ENCODE results near the gene ARHGEF5. TPM values are rescaled to one million over a fixed set of nuclear protein-coding genes. Genes with fewer than 3 reads are reported as not detected.
"Not testable (repeated sequence)": the region's sequence is repeated elsewhere in the genome, so short reads cannot be mapped to it uniquely, and the experiment has no call there.

Gene ARHGEF5
- polyA plus RNA-seq, 1 of the 3 experiments (the other 2 are of a cell fraction) = 0.07 TPM

DNA sequence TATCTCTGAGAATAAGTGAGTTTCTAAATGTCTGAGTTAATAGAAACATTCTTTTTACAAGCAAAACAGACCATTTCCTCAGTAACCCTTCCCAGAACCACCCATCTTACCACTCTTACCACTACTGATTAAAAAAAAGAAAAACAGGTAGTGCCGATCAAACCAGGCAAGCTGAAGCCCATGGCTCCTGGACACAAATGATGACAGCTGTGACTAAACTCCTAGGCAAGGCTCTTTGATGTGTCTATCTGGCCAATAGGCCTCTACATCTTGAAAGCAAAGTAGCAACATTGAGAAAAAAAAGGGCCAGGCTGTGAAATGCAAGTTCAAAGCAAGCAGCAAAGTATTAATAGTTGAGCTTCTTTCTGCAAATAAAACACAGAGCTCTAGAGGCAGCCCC lies 6.6 kb upstream of the ARHGEF5 start:
- H3K4me2 ChIP-seq; H3K36me3 ChIP-seq (replicated peaks in 1 of 2; ENCODE audit: control insufficient read depth in 1 of 2, insufficient read depth in 2 of 2, low read length in 1 of 2); DNase-seq; H3K4me3 ChIP-seq (ENCODE audit: low read depth in 2 of 2, low read length in 1 of 2); H3K27me3 ChIP-seq (ENCODE audit: insufficient read depth); H3K27ac ChIP-seq (ENCODE audit: low read depth in 2 of 2, low read length in 1 of 2); CTCF ChIA-PET; H3K79me2 ChIP-seq (ENCODE audit: insufficient read depth); H3K9me2 ChIP-seq; H4K20me1 ChIP-seq (ENCODE audit: insufficient read depth); H3K9me3 ChIP-seq; H3F3A ChIP-seq (replicated peaks; ENCODE audit: insufficient read depth); H3K4me1 ChIP-seq (ENCODE audit: control insufficient read depth in 1 of 2, insufficient read depth in 2 of 2, low read depth in 1 of 2, low read length in 1 of 2); H3K9ac ChIP-seq; H2AFZ ChIP-seq (ENCODE audit: low read depth); POLR2A ChIA-PET: not testable (repeated sequence)
- WGBS (ENCODE audit: low lambda C conversion rate) = no CpG with 5 or more reads among the region's 1 CpG

DNA sequence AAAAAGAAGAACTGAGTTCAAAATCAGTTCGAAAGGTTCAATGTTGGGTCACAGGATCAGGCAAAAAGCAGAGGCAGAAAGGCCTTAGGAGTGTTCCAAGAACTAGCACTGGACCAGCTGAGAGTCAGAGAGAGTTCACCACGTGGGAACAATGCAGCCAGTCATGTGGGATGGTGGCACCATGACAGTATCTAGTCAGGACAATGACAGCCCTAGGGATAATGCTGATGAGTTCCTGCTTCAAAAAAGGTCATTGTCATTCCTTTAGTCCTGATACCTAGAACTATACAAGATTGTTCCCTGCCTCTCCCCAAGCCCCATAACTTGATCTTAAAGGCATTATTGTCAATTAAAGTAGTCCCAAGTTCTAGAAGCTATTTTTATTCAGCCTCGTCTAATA lies 3.5 kb upstream of the ARHGEF5 start:
- CTCF ChIA-PET; H3K36me3 ChIP-seq (replicated peaks in 1 of 2; ENCODE audit: control insufficient read depth in 1 of 2, insufficient read depth in 2 of 2, low read length in 1 of 2); H3K4me3 ChIP-seq (ENCODE audit: low read depth in 2 of 2, low read length in 1 of 2); H3K9me2 ChIP-seq; DNase-seq; H3F3A ChIP-seq (replicated peaks; ENCODE audit: insufficient read depth); H2AFZ ChIP-seq (ENCODE audit: low read depth); POLR2A ChIA-PET; H3K4me2 ChIP-seq; H3K27ac ChIP-seq (ENCODE audit: low read depth in 2 of 2, low read length in 1 of 2); H3K9ac ChIP-seq; H3K9me3 ChIP-seq; H4K20me1 ChIP-seq (ENCODE audit: insufficient read depth); H3K79me2 ChIP-seq (ENCODE audit: insufficient read depth); H3K27me3 ChIP-seq (ENCODE audit: insufficient read depth); H3K4me1 ChIP-seq (ENCODE audit: control insufficient read depth in 1 of 2, insufficient read depth in 2 of 2, low read depth in 1 of 2, low read length in 1 of 2): not testable (repeated sequence)
- WGBS (ENCODE audit: low lambda C conversion rate) = 9% methylated on average over 2 of the region's 3 CpGs

GRCh38 chr7:144356185-144356584 lies 983 bp downstream of the ARHGEF5 start:
- H3K4me2 ChIP-seq; H3K4me1 ChIP-seq (ENCODE audit: control insufficient read depth in 1 of 2, insufficient read depth in 2 of 2, low read depth in 1 of 2, low read length in 1 of 2); H3K27ac ChIP-seq (ENCODE audit: low read depth in 2 of 2, low read length in 1 of 2); H3K36me3 ChIP-seq (replicated peaks in 1 of 2; ENCODE audit: control insufficient read depth in 1 of 2, insufficient read depth in 2 of 2, low read length in 1 of 2); H4K20me1 ChIP-seq (ENCODE audit: insufficient read depth); H3K27me3 ChIP-seq (ENCODE audit: insufficient read depth); H3K4me3 ChIP-seq (ENCODE audit: low read depth in 2 of 2, low read length in 1 of 2); H3F3A ChIP-seq (replicated peaks; ENCODE audit: insufficient read depth); H3K9ac ChIP-seq; CTCF ChIA-PET; H3K9me3 ChIP-seq; H3K79me2 ChIP-seq (ENCODE audit: insufficient read depth); H3K9me2 ChIP-seq; H2AFZ ChIP-seq (ENCODE audit: low read depth); DNase-seq; POLR2A ChIA-PET: not testable (repeated sequence)
- no CpG with 5 or more reads among the region's 6 CpGs for WGBS (ENCODE audit: low lambda C conversion rate)

- 3% methylated on average over 2 of the region's 11 CpGs for WGBS (ENCODE audit: low lambda C conversion rate)
- POLR2A ChIA-PET, DNase-seq: not testable (repeated sequence)
Observed at GRCh38 chr7:144356860-144357259, 1.7 kb downstream of the ARHGEF5 start.

DNA sequence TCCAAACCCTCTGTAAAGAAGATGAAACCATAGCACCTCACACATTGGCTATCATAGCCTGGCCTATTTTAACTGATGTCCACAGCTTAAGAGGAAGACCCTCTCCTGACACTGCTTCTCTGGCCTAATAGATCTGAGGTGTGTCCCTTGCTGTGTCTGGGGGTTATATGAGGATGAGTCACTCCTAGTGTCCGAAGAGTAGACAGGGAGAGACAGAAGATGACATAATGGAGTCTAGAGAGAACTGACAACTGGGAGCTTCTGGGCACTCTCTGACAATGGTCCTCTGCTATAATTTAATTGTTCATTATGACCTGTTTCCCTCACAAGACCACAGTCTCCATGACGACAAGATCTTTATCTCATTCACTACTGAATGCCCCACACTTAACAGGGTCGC lies 6.9 kb downstream of the ARHGEF5 start:
- no CpG with 5 or more reads among the region's 3 CpGs for WGBS (ENCODE audit: low lambda C conversion rate)
- not testable (repeated sequence) for H3K27me3 ChIP-seq (ENCODE audit: insufficient read depth)

More at GRCh38 chr7:144356860-144357259, 1.7 kb downstream of the ARHGEF5 start:
- H3F3A ChIP-seq (replicated peaks; ENCODE audit: insufficient read depth); H3K9me2 ChIP-seq; H4K20me1 ChIP-seq (ENCODE audit: insufficient read depth); H3K36me3 ChIP-seq (replicated peaks in 1 of 2; ENCODE audit: control insufficient read depth in 1 of 2, insufficient read depth in 2 of 2, low read length in 1 of 2); H3K9ac ChIP-seq; H3K9me3 ChIP-seq; H3K4me1 ChIP-seq (ENCODE audit: control insufficient read depth in 1 of 2, insufficient read depth in 2 of 2, low read depth in 1 of 2, low read length in 1 of 2); H3K4me3 ChIP-seq (ENCODE audit: low read depth in 2 of 2, low read length in 1 of 2); H3K4me2 ChIP-seq; H3K27ac ChIP-seq (ENCODE audit: low read depth in 2 of 2, low read length in 1 of 2); H3K79me2 ChIP-seq (ENCODE audit: insufficient read depth); H2AFZ ChIP-seq (ENCODE audit: low read depth); CTCF ChIA-PET; H3K27me3 ChIP-seq (ENCODE audit: insufficient read depth): not testable (repeated sequence)

GRCh38 chr7:144365523-144365922 lies 10.3 kb downstream of the ARHGEF5 start:
- CTCF ChIA-PET; POLR2A ChIA-PET; H3K4me2 ChIP-seq; H3K9ac ChIP-seq; DNase-seq; H3K9me3 ChIP-seq; H3F3A ChIP-seq (replicated peaks; ENCODE audit: insufficient read depth); H3K27ac ChIP-seq (ENCODE audit: low read depth in 2 of 2, low read length in 1 of 2); H3K27me3 ChIP-seq (ENCODE audit: insufficient read depth); H3K4me1 ChIP-seq (ENCODE audit: control insufficient read depth in 1 of 2, insufficient read depth in 2 of 2, low read depth in 1 of 2, low read length in 1 of 2); H3K36me3 ChIP-seq (replicated peaks in 1 of 2; ENCODE audit: control insufficient read depth in 1 of 2, insufficient read depth in 2 of 2, low read length in 1 of 2); H3K79me2 ChIP-seq (ENCODE audit: insufficient read depth); H2AFZ ChIP-seq (ENCODE audit: low read depth); H3K4me3 ChIP-seq (ENCODE audit: low read depth in 2 of 2, low read length in 1 of 2); H3K9me2 ChIP-seq; H4K20me1 ChIP-seq (ENCODE audit: insufficient read depth): not testable (repeated sequence)
- no CpG with 5 or more reads among the region's 6 CpGs for WGBS (ENCODE audit: low lambda C conversion rate)

More for the DNA sequence above, 6.9 kb downstream of the ARHGEF5 start:
- H2AFZ ChIP-seq (ENCODE audit: low read depth); H3K27ac ChIP-seq (ENCODE audit: low read depth in 2 of 2, low read length in 1 of 2); H3K9me3 ChIP-seq; H3K4me3 ChIP-seq (ENCODE audit: low read depth in 2 of 2, low read length in 1 of 2); H3K4me2 ChIP-seq; DNase-seq; H3F3A ChIP-seq (replicated peaks; ENCODE audit: insufficient read depth); H3K36me3 ChIP-seq (replicated peaks in 1 of 2; ENCODE audit: control insufficient read depth in 1 of 2, insufficient read depth in 2 of 2, low read length in 1 of 2); H4K20me1 ChIP-seq (ENCODE audit: insufficient read depth); CTCF ChIA-PET; H3K79me2 ChIP-seq (ENCODE audit: insufficient read depth); H3K9me2 ChIP-seq; POLR2A ChIA-PET; H3K9ac ChIP-seq; H3K4me1 ChIP-seq (ENCODE audit: control insufficient read depth in 1 of 2, insufficient read depth in 2 of 2, low read depth in 1 of 2, low read length in 1 of 2): not testable (repeated sequence)

GRCh38 chr7:144367250-144367649 lies 12.0 kb downstream of the ARHGEF5 start:
- H4K20me1 ChIP-seq (ENCODE audit: insufficient read depth); POLR2A ChIA-PET; H3K36me3 ChIP-seq (replicated peaks in 1 of 2; ENCODE audit: control insufficient read depth in 1 of 2, insufficient read depth in 2 of 2, low read length in 1 of 2); H3K4me3 ChIP-seq (ENCODE audit: low read depth in 2 of 2, low read length in 1 of 2); H2AFZ ChIP-seq (ENCODE audit: low read depth); CTCF ChIA-PET; H3K9ac ChIP-seq; H3K79me2 ChIP-seq (ENCODE audit: insufficient read depth); DNase-seq; H3K27me3 ChIP-seq (ENCODE audit: insufficient read depth); H3K9me2 ChIP-seq; H3K27ac ChIP-seq (ENCODE audit: low read depth in 2 of 2, low read length in 1 of 2); H3K4me2 ChIP-seq; H3K4me1 ChIP-seq (ENCODE audit: control insufficient read depth in 1 of 2, insufficient read depth in 2 of 2, low read depth in 1 of 2, low read length in 1 of 2); H3K9me3 ChIP-seq; H3F3A ChIP-seq (replicated peaks; ENCODE audit: insufficient read depth): not testable (repeated sequence)
- WGBS (ENCODE audit: low lambda C conversion rate) = no CpG with 5 or more reads among the region's 9 CpGs
